Middle frontal gyrus (tissue), 1 donor: ENCODE results near the gene LAMA5.

Experiments
- DNase-seq: peaks from one replicate; pipeline ENCODE4 v3.0.0-alpha.2; 2015; ENCODE audit warnings: low spot score; ENCODE audit errors: extremely low spot score

LAMA5 gene

GRCh38 chr20:62360854-62361798, 6.0 kb downstream of the LAMA5 start:
- DNase-seq, result no peak

- no peak for DNase-seq
These were observed 7.5 kb downstream of the LAMA5 start for GRCh38 chr20:62359491-62360121.

GRCh38 chr20:62359043-62359490, 8.0 kb downstream of the LAMA5 start:
- no peak for DNase-seq

- DNase-seq, result no peak
These were observed 8.7 kb downstream of the LAMA5 start for GRCh38 chr20:62358171-62359042.

GRCh38 chr20:62357681-62358080, 9.4 kb downstream of the LAMA5 start:
- no peak for DNase-seq

GRCh38 chr20:62357187-62357667, 9.9 kb downstream of the LAMA5 start:
- DNase-seq, result no peak

GRCh38 chr20:62356589-62357186, 10.4 kb downstream of the LAMA5 start:
- DNase-seq, result no peak

- no peak for DNase-seq
These were observed 11.1 kb downstream of the LAMA5 start for GRCh38 chr20:62355878-62356588.

GRCh38 chr20:62355516-62355877, 11.6 kb downstream of the LAMA5 start:
- no peak for DNase-seq

- no peak for DNase-seq
These were observed 12.2 kb downstream of the LAMA5 start for GRCh38 chr20:62354811-62355341.

- no peak for DNase-seq
These were observed 12.9 kb downstream of the LAMA5 start for GRCh38 chr20:62354031-62354808.

- DNase-seq, result no peak
These were observed 13.7 kb downstream of the LAMA5 start for GRCh38 chr20:62353289-62354030.

- peak; percentile 46 for DNase-seq
These were observed 14.5 kb downstream of the LAMA5 start for GRCh38 chr20:62352402-62353288.

GRCh38 chr20:62351469-62352401, 15.4 kb downstream of the LAMA5 start:
- DNase-seq, result no peak

- DNase-seq, result no peak
These were observed 16.3 kb downstream of the LAMA5 start for GRCh38 chr20:62350629-62351422.
